Epithelial cell of esophagus (primary cell): ENCODE results near the gene IQCE.

Experiments used
- DNase-seq: peaks from one replicate; pipeline ENCODE4 v3.0.0; 2010; ENCODE audit warnings: low read depth
- H3K4me3 ChIP-seq: 2 replicates; pipeline ENCODE4 v1.5.1; 2011; ENCODE audit warnings: mild to moderate bottlenecking, low read length, control low read depth
- CTCF ChIP-seq: IDR thresholded peaks from 2 replicates; pipeline ENCODE4 v1.5.1; 2011; ENCODE audit warnings: low read depth, mild to moderate bottlenecking, low read length, control low read depth, inconsistent platforms; ENCODE audit not compliant: insufficient read depth; ENCODE audit errors: missing control alignments

IQCE gene

GRCh38 chr7:2566890-2567678, 8.3 kb downstream of the IQCE start:
- no peak overlapping the region for H3K4me3 ChIP-seq
- DNase-seq: no peak
- TF ChIP-seq CTCF: no peak

GRCh38 chr7:2567679-2568278, 9.0 kb downstream of the IQCE start:
- peak; percentile 48 for TF ChIP-seq CTCF
- peak; percentile 34 for DNase-seq
- H3K4me3 ChIP-seq: no peak overlapping the region

GRCh38 chr7:2568521-2569223, 9.9 kb downstream of the IQCE start:
- no peak for DNase-seq
- H3K4me3 ChIP-seq: no peak overlapping the region
- no peak for TF ChIP-seq CTCF

- no peak for DNase-seq
- no peak overlapping the region for H3K4me3 ChIP-seq
- TF ChIP-seq CTCF: no peak
Observed at GRCh38 chr7:2569421-2569820, 10.6 kb downstream of the IQCE start.

GRCh38 chr7:2570021-2570420, 11.2 kb downstream of the IQCE start:
- no peak for DNase-seq
- no peak overlapping the region for H3K4me3 ChIP-seq
- TF ChIP-seq CTCF: no peak

GRCh38 chr7:2571409-2571808, 12.6 kb downstream of the IQCE start:
- DNase-seq: no peak
- no peak for TF ChIP-seq CTCF
- no peak overlapping the region for H3K4me3 ChIP-seq
